NCI-H748 (cell line): ENCODE results near the gene SF3A2.

Experiments used
- DNase-seq: peaks from one replicate; lab custom pipeline; 2025; ENCODE audit not compliant: unreplicated experiment; lab: John Stamatoyannopoulos, UW

SF3A2 gene

GRCh38 chr19:2252055-2252796 lies 15.6 kb downstream of the SF3A2 start:
- no peak for DNase-seq

GRCh38 chr19:2252797-2253105 lies 16.1 kb downstream of the SF3A2 start:
- no peak for DNase-seq

- DNase-seq = peak; percentile 16
Measured at GRCh38 chr19:2253106-2254063, 16.8 kb downstream of the SF3A2 start.

- DNase-seq = no peak
Measured at GRCh38 chr19:2254064-2254872, 17.6 kb downstream of the SF3A2 start.

- DNase-seq = no peak
Measured at GRCh38 chr19:2255112-2255845, 18.7 kb downstream of the SF3A2 start.

GRCh38 chr19:2255982-2256685 lies 19.5 kb downstream of the SF3A2 start, which contains the start of gene JSRP1:
TSS of gene JSRP1 (minus strand) at chr19:2256417. CDS start at chr19:2255314, 1,103 bp downstream.
- no peak for DNase-seq

GRCh38 chr19:2259336-2259735 lies 22.7 kb downstream of the SF3A2 start:
- no peak for DNase-seq

- DNase-seq = no peak
Measured at GRCh38 chr19:2260341-2260805, 23.7 kb downstream of the SF3A2 start.

- DNase-seq = peak; percentile 13
Measured at GRCh38 chr19:2261438-2262172, 25.0 kb downstream of the SF3A2 start.

GRCh38 chr19:2266183-2266993 lies 29.8 kb downstream of the SF3A2 start:
- DNase-seq = no peak

GRCh38 chr19:2268480-2268830 lies 31.8 kb downstream of the SF3A2 start:
- DNase-seq = no peak

- no peak for DNase-seq
Measured at GRCh38 chr19:2268861-2269243, 32.2 kb downstream of the SF3A2 start.

- peak; percentile 91 for DNase-seq
Measured at GRCh38 chr19:2269244-2270156, 32.9 kb downstream of the SF3A2 start.

- no peak for DNase-seq
Measured at GRCh38 chr19:2270157-2270422, 33.5 kb downstream of the SF3A2 start.

- DNase-seq = peak; percentile 45
Measured at GRCh38 chr19:2270423-2271233, 34.0 kb downstream of the SF3A2 start.

GRCh38 chr19:2271234-2272103 lies 34.8 kb downstream of the SF3A2 start:
- no peak for DNase-seq
